OCI-LY1 (cell line): Measurements from ENCODE around the gene HOPX.

Experiments used
- CTCF ChIP-seq: fragments of 200-600 bp; sonication (generic), shearing (Covaris generic); IDR thresholded peaks from 2 replicates; pipeline ENCODE4 v1.5.1; 2017; ENCODE audit warnings: mild to moderate bottlenecking, antibody characterized with exemption, low read length, moderate library complexity, mixed read lengths
- EZH2 ChIP-seq: fragments of 200-600 bp; sonication (generic), shearing (Covaris generic); IDR thresholded peaks from 2 replicates; pipeline ENCODE4 v1.8.0; 2017; ENCODE audit warnings: borderline replicate concordance, mixed run types, mild to moderate bottlenecking, antibody characterized with exemption, low read length, moderate library complexity, mixed read lengths

- TF ChIP-seq CTCF = no peak
- TF ChIP-seq EZH2 = no peak
Measured at GRCh38 chr4:56728512-56728911, 47.4 kb upstream of the HOPX start.
